ENCODE measurements around the gene EGFR.

The EGFR gene

DNA sequence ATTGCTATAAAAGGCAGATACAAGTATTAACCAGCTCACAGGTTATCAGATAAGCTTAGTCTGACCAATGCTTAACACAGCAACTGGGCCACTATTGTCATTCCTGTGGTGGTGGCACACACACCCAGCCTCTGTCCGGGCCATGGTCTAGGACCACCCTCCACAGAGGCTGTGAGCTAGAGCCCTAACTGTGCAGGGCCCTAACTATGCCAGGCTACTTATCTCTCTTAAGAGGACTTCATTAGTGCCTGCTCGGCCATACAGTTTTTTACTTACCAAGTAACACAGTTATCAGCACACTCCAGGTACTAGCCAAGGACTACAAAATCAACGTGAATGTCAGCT is 2.1 kb upstream of the EGFR start:
- H3K9me3 ChIP-seq (ENCODE audit: insufficient read depth, low read depth, low read length) = no peaks in the 10 kb centered on the region; the same call in 1 of the 2 replicates
- H4K20me1 ChIP-seq (ENCODE audit: insufficient read depth, low read length, poor library complexity, severe bottlenecking) = no peaks in the 10 kb centered on the region
- no peak for TF ChIP-seq EZH2phosphoT487 (IDR thresholded peaks at IDR 0.05; ENCODE audit: borderline replicate concordance)
- TF ChIP-seq, protein P1, sequence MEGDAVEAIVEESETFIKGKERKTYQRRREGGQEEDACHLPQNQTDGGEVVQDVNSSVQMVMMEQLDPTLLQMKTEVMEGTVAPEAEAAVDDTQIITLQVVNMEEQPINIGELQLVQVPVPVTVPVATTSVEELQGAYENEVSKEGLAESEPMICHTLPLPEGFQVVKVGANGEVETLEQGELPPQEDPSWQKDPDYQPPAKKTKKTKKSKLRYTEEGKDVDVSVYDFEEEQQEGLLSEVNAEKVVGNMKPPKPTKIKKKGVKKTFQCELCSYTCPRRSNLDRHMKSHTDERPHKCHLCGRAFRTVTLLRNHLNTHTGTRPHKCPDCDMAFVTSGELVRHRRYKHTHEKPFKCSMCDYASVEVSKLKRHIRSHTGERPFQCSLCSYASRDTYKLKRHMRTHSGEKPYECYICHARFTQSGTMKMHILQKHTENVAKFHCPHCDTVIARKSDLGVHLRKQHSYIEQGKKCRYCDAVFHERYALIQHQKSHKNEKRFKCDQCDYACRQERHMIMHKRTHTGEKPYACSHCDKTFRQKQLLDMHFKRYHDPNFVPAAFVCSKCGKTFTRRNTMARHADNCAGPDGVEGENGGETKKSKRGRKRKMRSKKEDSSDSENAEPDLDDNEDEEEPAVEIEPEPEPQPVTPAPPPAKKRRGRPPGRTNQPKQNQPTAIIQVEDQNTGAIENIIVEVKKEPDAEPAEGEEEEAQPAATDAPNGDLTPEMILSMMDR (conservative IDR thresholded peaks at IDR 0.05; ENCODE audit: low read length) = no peak
- H3K79me2 ChIP-seq (ENCODE audit: insufficient read depth, low read length) = no peaks in the 10 kb centered on the region
- no peaks in the 10 kb centered on the region for H3K27me3 ChIP-seq (ENCODE audit: insufficient read depth, low read length, poor library complexity, severe bottlenecking)
- H2AFZ ChIP-seq (ENCODE audit: low read length) = no peak overlapping the region
- no peak overlapping the region for H3K4me3 ChIP-seq (ENCODE audit: low read length, poor library complexity, severe bottlenecking)
- H3K9ac ChIP-seq (ENCODE audit: low read depth, low read length, poor library complexity, severe bottlenecking) = no peak overlapping the region
- H3K36me3 ChIP-seq (ENCODE audit: insufficient read depth, low read length) = no peaks in the 10 kb centered on the region
- H3K4me2 ChIP-seq (ENCODE audit: low read depth, low read length, poor library complexity, severe bottlenecking) = no peak overlapping the region
- H3K9me2 ChIP-seq (replicated peaks; ENCODE audit: low read depth, low read length) = no peaks in the 10 kb centered on the region
- H3K4me1 ChIP-seq (ENCODE audit: insufficient read depth, low read length, poor library complexity, severe bottlenecking) = no peaks in the 10 kb centered on the region
- H3F3A ChIP-seq (ENCODE audit: low read depth) = no peaks in the 10 kb centered on the region

DNA sequence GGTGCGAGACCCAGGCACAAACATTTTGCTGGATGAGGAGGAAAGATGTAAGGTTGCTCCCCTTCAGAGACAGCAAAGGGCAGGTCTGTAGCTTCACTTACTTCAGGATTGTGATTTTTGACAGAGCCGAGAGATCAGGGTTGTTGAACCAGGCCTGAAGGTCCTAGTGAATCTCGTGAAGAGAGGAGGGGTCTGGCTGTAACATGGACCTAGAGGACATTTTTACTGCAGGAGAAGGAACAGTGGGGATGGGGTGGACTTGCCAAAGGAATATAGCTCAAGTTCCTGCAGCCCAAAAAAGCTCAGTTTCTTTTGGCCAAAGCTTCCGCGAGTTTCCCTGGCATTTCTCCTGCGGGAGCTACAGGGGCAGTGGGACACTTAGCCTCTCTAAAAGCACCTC is 976 bp upstream of the EGFR start:
- Histone ChIP-seq H3K9me2 (replicated peaks; ENCODE audit: low read depth, low read length) (no peaks in the 10 kb centered on the region), H3K4me2 (ENCODE audit: low read depth, low read length, poor library complexity, severe bottlenecking) (no peak overlapping the region), H4K20me1 (ENCODE audit: insufficient read depth, low read length, poor library complexity, severe bottlenecking) (no peaks in the 10 kb centered on the region), H2AFZ (ENCODE audit: low read length) (no peak overlapping the region), H3K4me3 (ENCODE audit: low read length, poor library complexity, severe bottlenecking) (no peak overlapping the region), H3K79me2 (ENCODE audit: insufficient read depth, low read length) (no peaks in the 10 kb centered on the region), H3K4me1 (ENCODE audit: insufficient read depth, low read length, poor library complexity, severe bottlenecking) (no peaks in the 10 kb centered on the region), H3K9me3 (ENCODE audit: insufficient read depth, low read depth, low read length) (no peaks in the 10 kb centered on the region; the same call in 1 of the 2 replicates), H3K9ac (ENCODE audit: low read depth, low read length, poor library complexity, severe bottlenecking) (no peak overlapping the region), H3K27me3 (ENCODE audit: insufficient read depth, low read length, poor library complexity, severe bottlenecking) (no peaks in the 10 kb centered on the region), H3F3A (ENCODE audit: low read depth) (no peaks in the 10 kb centered on the region), H3K36me3 (ENCODE audit: insufficient read depth, low read length) (no peaks in the 10 kb centered on the region)
- no peak for TF ChIP-seq EZH2phosphoT487 (IDR thresholded peaks at IDR 0.05; ENCODE audit: borderline replicate concordance)

DNA sequence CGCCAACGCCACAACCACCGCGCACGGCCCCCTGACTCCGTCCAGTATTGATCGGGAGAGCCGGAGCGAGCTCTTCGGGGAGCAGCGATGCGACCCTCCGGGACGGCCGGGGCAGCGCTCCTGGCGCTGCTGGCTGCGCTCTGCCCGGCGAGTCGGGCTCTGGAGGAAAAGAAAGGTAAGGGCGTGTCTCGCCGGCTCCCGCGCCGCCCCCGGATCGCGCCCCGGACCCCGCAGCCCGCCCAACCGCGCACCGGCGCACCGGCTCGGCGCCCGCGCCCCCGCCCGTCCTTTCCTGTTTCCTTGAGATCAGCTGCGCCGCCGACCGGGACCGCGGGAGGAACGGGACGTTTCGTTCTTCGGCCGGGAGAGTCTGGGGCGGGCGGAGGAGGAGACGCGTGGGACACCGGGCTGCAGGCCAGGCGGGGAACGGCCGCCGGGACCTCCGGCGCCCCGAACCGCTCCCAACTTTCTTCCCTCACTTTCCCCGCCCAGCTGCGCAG is 424 bp downstream of the EGFR start:
- H3K79me2 ChIP-seq (ENCODE audit: insufficient read depth, low read length) = no peaks in the 10 kb centered on the region
- no peak overlapping the region for H3K4me2 ChIP-seq (ENCODE audit: low read depth, low read length, poor library complexity, severe bottlenecking)
- TF ChIP-seq EZH2phosphoT487 (IDR thresholded peaks at IDR 0.05; ENCODE audit: borderline replicate concordance) = no peak
- TF ChIP-seq, protein P1 (conservative IDR thresholded peaks at IDR 0.05; ENCODE audit: low read length) = no peak
- no peaks in the 10 kb centered on the region for H4K20me1 ChIP-seq (ENCODE audit: insufficient read depth, low read length, poor library complexity, severe bottlenecking)
- no peaks in the 10 kb centered on the region for H3K4me1 ChIP-seq (ENCODE audit: insufficient read depth, low read length, poor library complexity, severe bottlenecking)
- H3F3A ChIP-seq (ENCODE audit: low read depth) = no peaks in the 10 kb centered on the region
- no peak overlapping the region for H3K4me3 ChIP-seq (ENCODE audit: low read length, poor library complexity, severe bottlenecking)
- no peaks in the 10 kb centered on the region for H3K36me3 ChIP-seq (ENCODE audit: insufficient read depth, low read length)
- H2AFZ ChIP-seq (ENCODE audit: low read length) = no peak overlapping the region
- no peaks in the 10 kb centered on the region; the same call in 1 of the 2 replicates for H3K9me3 ChIP-seq (ENCODE audit: insufficient read depth, low read depth, low read length)
- H3K9ac ChIP-seq (ENCODE audit: low read depth, low read length, poor library complexity, severe bottlenecking) = no peak overlapping the region
- H3K9me2 ChIP-seq (replicated peaks; ENCODE audit: low read depth, low read length) = no peaks in the 10 kb centered on the region
- H3K27me3 ChIP-seq (ENCODE audit: insufficient read depth, low read length, poor library complexity, severe bottlenecking) = no peaks in the 10 kb centered on the region

Measured in Loucy (cell line).